GM11168 (cell line): ENCODE results near the gene LAMB2.

Experiments
- in situ Hi-C: fragments of 300-500 bp; cut with MboI; formaldehyde crosslinking; loops from one replicate; pipeline ENCODE4 v1.12.0; 2022; ENCODE audit warnings: low sequenced_read_pairs; ENCODE audit not compliant: unreplicated experiment

The LAMB2 gene

GRCh38 chr3:49132437-49133225 lies at the start of gene LAMB2:
LAMB2 (minus strand) TSS chr3:49133050; CDS start chr3:49132867, 183 bp downstream.
- in situ Hi-C loops: no loop called here

DNA sequence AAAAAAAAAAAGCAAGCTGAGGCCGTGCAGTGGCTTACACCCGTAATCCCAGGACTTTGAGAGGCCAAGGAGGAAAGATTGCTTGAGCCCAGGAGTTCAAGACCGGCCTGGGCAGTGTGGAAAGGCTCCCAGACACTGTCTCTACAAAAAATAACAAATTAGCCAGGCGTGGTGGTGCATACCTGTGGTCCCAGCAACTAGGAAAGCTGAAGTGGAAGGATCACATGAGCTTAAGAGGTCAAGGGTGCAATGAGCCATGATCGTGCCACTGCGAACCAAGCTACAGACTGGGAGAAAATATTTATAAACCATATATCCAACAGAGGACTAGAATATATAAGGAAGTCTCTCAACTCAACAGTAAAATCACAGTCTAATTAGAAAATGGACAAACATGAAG lies 48.5 kb upstream of the LAMB2 start:
- in situ Hi-C loops: no loop called here

DNA sequence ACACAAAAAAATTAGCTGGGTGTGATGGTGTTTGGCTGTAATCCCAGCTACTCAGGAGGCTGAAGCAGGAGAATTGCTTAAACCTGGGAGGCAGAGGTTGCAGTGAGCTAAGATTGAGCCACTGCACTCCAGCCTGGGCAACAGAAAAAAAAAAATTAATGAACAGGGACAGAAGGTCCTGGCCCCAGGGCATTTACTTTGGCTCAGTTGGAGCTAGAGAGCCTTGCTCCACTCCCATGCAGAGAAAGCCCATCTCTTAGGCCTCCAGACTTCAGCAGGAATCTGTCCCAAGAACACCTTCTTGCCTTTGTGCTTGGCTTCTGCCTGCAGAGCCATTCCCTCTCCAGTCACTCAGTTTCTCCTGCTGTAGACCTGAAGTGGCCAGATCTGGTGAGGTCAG lies 47.3 kb upstream of the LAMB2 start:
- in situ Hi-C loops: no loop called here

DNA sequence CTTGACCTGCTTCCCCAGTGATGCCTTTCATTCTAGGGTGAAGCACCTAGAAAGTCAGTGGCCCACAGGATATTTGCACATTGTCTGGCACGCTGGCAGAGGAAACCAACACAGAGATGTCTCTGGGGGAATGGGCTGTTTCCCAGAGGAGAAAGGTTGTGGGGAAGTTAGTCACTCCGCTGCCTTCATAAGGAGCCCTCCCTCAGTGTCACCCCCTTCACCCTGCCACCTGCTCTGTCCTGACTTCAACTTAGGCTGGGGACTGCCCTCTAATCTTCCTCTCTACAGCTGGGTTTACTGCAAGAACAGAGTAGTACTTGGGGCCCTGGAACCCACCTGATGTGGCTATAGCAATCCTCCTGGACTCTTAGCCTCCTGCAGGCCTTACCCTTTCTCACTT lies 44.2 kb upstream of the LAMB2 start:
- in situ Hi-C loops: no loop called here

- in situ Hi-C loops: no loop called here
Measured at GRCh38 chr3:49175530-49175929, 42.7 kb upstream of the LAMB2 start.

DNA sequence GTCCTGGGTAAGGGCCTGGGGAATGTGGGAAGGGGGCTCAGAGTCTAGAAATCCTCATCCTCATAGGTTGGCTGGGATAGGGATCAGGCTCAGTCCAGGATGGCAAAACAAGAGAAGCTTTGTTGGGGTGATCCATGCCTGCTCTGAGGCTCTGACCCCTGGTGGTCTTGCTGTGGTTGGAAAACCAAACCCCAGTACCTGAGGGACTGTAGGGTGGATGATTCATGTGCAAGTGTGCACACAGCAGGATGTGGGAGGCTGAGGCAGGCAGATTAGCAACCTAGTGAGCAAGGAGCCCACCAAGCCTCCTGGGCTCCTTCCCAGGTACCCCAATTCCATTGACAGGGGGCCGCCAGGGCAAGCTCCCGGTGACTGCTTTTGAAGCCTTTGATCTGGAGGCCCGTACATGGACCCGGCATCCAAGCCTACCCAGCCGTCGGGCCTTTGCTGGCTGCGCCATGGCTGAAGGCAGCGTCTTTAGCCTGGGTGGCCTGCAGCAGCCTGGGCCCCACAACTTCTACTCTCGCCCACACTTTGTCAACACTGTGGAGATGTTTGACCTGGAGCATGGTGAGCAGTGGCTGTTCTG lies 41.6 kb upstream of the LAMB2 start:
- in situ Hi-C loops: loop anchor here (25.0 kb wide), 1 partner anchor 263 kb away; the partner anchor contains the start of gene NICN1

GRCh38 chr3:49173792-49174170 lies 40.9 kb upstream of the LAMB2 start:
- in situ Hi-C loops: loop anchor here (25.0 kb wide), 1 partner anchor 264 kb away; the partner anchor contains the start of gene NICN1

GRCh38 chr3:49173116-49173791 lies 40.4 kb upstream of the LAMB2 start:
- in situ Hi-C loops: loop anchor here (25.0 kb wide), 1 partner anchor 264 kb away; the partner anchor contains the start of gene NICN1

DNA sequence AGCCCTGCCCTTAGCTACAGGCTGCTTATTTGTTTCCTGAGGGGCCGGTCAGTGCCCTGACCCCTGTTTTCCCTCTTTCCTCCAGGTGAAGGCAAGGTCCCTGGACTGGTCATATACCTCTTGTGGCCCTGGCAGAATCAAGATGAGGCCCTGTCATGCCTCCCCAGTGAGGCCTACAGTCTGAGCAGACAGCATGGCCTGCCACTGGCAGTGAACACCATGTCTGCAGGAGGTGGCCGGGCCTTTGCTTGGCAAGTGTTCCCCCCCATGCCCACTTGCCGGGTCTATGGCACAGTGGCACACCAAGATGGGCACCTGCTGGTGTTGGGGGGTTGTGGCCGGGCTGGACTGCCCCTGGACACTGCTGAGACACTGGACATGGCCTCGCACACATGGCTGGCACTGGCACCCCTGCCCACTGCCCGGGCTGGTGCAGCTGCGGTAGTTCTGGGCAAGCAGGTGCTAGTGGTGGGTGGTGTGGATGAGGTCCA lies 39.7 kb upstream of the LAMB2 start:
- in situ Hi-C loops: loop anchor here (25.0 kb wide), 1 partner anchor 265 kb away; the partner anchor contains the start of gene NICN1

DNA sequence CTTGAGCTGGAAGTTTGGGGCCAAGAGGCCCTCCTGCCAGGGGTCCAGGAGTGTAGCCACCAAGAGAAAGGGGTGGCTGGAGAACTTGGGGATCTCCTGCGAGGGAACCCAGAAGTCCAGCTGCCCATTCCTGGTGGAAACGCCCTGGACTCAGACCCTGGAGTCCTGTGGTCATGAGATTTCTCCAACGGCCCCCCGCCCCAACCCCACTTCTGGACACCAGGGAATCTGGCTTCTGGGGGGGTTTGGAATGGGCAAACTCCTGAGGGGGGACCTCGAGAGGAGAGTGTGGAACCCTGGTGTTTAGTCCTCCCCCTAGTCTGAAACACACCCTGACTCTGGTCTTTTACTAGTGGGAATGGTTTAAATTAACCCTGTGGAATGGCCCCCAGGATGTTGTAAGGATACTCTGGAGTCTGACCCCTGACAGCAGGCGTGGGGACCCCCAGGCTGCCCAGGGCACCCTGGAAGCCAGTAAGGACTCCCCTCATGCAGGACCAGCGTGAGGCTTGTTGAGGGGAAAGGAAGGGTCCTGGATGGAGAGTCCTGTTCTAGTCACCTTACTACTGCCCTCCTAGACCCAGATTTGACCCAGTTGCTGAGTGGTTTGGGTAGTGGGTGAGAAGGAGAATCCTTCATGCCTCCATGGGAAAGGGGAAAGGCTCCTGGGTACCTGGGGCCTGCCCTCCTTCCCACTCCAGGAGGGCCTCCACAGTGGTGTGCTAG lies 39.1 kb upstream of the LAMB2 start:
- in situ Hi-C loops: loop anchor here (25.0 kb wide), 1 partner anchor 265 kb away; the partner anchor contains the start of gene NICN1

DNA sequence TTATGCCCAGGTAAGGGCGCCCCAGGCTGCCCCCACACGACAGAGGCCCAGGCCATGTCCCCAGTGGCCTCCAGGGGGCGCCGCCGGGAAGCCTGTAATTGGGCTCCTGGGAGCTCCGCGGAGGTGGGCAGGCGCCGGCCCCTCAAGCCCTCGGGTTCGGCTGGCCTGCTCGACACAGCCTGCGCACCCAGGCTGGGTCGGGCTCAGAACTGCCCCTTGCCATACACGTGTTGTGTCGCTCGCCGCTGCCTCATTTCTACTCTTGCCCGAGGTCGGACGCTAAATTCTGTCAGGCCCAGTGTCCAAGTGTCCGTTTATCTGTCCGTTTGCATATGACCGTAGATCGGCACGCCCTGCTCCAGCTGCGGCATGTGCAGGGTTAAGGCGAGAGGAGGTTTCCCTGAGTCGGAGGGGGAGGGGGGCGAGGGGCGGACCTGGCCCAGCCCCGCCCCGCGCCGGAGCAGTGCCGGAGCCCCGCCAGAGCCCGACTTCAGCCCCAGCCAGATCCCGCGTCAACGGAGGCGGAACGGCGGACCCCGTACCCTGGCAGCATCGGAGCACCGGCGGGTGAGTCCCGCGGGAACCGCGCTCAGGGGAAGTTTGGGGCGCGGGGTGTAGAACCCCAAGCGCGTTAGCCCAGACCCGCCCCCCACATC lies 38.4 kb upstream of the LAMB2 start, which contains the start of gene KLHDC8B:
TSS of gene KLHDC8B (plus strand) at position 480 of the 656 bp plus-strand sequence. CDS start 1,172 bp downstream, outside the sequence.
- in situ Hi-C loops: loop anchor here (25.0 kb wide), 1 partner anchor 266 kb away; the partner anchor contains the start of gene NICN1

GRCh38 chr3:49170744-49171118 lies 37.9 kb upstream of the LAMB2 start:
- in situ Hi-C loops: loop anchor here (25.0 kb wide), 1 partner anchor 267 kb away; the partner anchor contains the start of gene NICN1

DNA sequence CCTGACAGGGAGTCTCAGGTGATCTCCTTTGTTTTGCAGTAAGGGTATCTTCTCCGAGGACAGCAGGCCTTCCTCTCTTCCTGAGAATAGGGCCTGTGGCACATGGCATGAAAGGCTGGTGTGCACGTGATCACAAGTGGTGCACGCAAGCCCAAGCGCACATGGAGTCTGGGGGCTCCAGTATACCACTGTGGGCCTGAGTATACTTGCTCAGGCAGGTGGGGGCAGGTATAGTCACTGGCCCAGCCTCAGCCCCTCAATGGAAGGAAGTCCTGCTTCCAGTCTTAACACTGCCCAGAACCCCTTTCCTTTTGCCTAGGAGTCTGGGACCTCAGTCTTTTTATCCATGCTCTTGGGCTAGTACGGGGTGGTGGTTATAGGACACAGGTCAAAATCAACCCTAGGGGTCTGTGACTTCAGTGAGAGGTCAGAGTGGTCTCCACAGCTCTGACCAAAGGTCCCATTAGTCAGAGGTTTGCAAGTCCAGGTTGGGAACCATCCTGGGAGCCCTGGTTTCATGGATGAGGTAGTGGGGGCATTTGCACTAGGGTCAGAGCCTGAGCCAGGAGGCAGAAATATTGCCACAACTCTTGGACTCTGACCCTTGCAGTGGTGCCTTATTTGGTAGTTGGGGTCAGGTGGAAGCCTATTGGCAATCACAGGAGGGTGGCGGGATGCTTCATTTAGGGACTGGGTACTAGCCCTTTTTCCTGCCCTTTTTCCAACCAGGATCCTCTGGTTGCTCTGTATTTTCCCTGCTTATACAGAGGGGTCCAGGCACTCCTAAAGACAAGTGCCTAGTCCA lies 34.1 kb upstream of the LAMB2 start:
- in situ Hi-C loops: loop anchor here (25.0 kb wide), 1 partner anchor 270 kb away; the partner anchor contains the start of gene NICN1

DNA sequence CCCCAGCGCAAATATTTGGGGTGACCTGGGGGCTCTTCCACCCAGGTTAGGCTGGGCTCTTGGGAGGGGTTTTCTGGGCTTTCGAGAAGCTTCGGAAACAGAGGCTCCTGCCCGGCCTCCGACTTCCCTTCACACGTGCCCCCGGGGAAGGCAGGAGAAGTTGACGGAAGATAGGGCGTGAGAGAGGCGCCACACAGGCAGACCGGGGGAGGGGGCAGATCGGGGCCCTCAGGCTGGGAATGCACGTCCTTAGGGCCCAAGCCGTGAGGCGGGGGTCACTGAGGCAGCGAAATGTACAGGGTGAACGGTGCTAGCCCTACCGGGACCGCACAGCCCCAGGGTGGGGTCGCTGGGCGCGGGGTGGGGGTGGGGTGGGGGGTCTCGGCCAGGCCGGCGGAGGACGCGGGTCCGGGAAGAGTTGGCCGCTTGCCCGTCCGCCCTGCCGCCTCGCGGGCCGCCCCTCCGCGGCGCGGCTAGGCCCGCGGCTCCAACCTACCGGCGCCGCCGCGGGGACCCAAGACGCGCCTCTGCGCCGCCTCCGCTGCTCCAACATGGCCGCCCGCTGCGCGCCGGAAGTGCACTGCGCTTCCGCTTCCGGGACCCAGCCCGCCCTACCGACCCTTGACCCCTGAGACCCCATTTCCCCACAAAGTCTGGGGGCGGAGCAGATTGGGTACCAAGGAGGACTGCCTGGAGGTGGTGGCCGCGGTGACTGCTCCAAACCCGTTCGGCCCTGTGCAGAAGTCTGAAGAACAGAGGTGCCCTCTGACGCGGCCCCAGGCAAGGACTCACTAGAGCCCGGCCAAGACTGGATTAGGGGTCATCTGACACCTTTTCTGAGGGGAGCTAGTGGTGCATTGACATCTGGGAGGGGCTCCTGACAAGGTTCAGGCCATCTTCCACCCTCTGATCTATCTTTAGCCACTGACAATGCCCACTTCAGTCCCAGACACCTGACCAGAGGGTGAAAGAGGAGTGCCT lies 33.2 kb upstream of the LAMB2 start, which contains the start of gene CCDC71:
TSS of gene CCDC71 (minus strand) at position 561 of the 981 bp plus-strand sequence. CDS start 2,123 bp downstream, outside the sequence.
- in situ Hi-C loops: loop anchor here (25.0 kb wide), 1 partner anchor 271 kb away; the partner anchor contains the start of gene NICN1

- in situ Hi-C loops: loop anchor here (25.0 kb wide), 1 partner anchor 272 kb away; the partner anchor contains the start of gene NICN1
Measured at GRCh38 chr3:49164983-49165720, 32.3 kb upstream of the LAMB2 start.

GRCh38 chr3:49163609-49164008 lies 30.8 kb upstream of the LAMB2 start:
- in situ Hi-C loops: loop anchor here (25.0 kb wide), 1 partner anchor 274 kb away; the partner anchor contains the start of gene NICN1
